ENCODE data around the gene MAP1LC3A.

- TF ChIP-seq SPI1 (IDR thresholded peaks at IDR 0.05; ENCODE audit: low read depth, low read length) (no peak), POLR2AphosphoS5 (IDR thresholded peaks at IDR 0.05; ENCODE audit: low read depth, low read length) (no peak), POLR2A (IDR thresholded peaks at IDR 0.05; ENCODE audit: low read depth, low read length) (no peak), TAF1 (IDR thresholded peaks at IDR 0.05; ENCODE audit: low read depth, low read length) (no peak), PAX5 (IDR thresholded peaks at IDR 0.05; ENCODE audit: insufficient read depth, low read length, severe bottlenecking) (no peak)
These were observed 17.8 kb upstream of the MAP1LC3A start for GRCh38 chr20:34540596-34541263.
